Measurements from ENCODE around the gene ARVCF. TPM values are rescaled to one million over a fixed set of nuclear protein-coding genes. Genes with fewer than 3 reads are reported as not detected.
"Not testable (repeated sequence)": the region's sequence is repeated elsewhere in the genome, so short reads cannot be mapped to it uniquely, and the experiment has no call there.

ARVCF gene
- polyA plus RNA-seq, 1 of the 3 experiments (the other 2 are of a cell fraction) = 27.4 TPM

- Histone ChIP-seq H3K36me3 (replicated peaks in 1 of 2; ENCODE audit: control insufficient read depth in 1 of 2, insufficient read depth in 2 of 2, low read length in 1 of 2) (peaks cover 0 to 19% of the 10 kb centered on the region in 2 experiments), H3F3A (replicated peaks; ENCODE audit: insufficient read depth) (peaks cover 9% of the 10 kb centered on the region), H3K4me1 (ENCODE audit: control insufficient read depth in 1 of 2, insufficient read depth in 2 of 2, low read depth in 1 of 2, low read length in 1 of 2) (peaks cover 11 to 22% of the 10 kb centered on the region in 2 experiments; a peak in 3 of 4 replicates), H3K79me2 (ENCODE audit: insufficient read depth) (peaks cover 42% of the 10 kb centered on the region), H3K27ac (ENCODE audit: low read depth in 2 of 2, low read length in 1 of 2) (no peak overlapping the region), H2AFZ (ENCODE audit: low read depth) (no peak overlapping the region), H3K27me3 (ENCODE audit: insufficient read depth) (no peaks in the 10 kb centered on the region), H3K9me3 (no peaks in the 10 kb centered on the region), H4K20me1 (ENCODE audit: insufficient read depth) (no peaks in the 10 kb centered on the region), H3K4me2 (no peak overlapping the region), H3K9ac (no peak overlapping the region), H3K4me3 (ENCODE audit: low read depth in 2 of 2, low read length in 1 of 2) (no peak overlapping the region), H3K9me2 (no peaks in the 10 kb centered on the region)
- DNase-seq = no peak
- POLR2A ChIA-PET = no interaction called here
- CTCF ChIA-PET = interaction anchor here (0.6 to 1.8 kb wide), 2 partner anchors 9 to 28 kb away, joined by 3 to 5 read pairs; no protein-coding TSS in a partner anchor
- TF ChIP-seq IRF3 (IDR thresholded peaks at IDR 0.05; ENCODE audit: low read depth, low read length) = no peak
- no peak for TF ChIP-seq MXI1 (IDR thresholded peaks at IDR 0.05; ENCODE audit: low read depth, low read length)
- TF ChIP-seq GATA2 (CRISPR knock-in tag; IDR thresholded peaks at IDR 0.05) = no peak
- no peak for TF ChIP-seq MAX (IDR thresholded peaks at IDR 0.05; ENCODE audit: low read depth)
- TF ChIP-seq POLR2AphosphoS5 (IDR thresholded peaks at IDR 0.05; ENCODE audit: low read depth, low read length) = no peak
- no peak for TF ChIP-seq CTCF (IDR thresholded peaks at IDR 0.05)
- TF ChIP-seq YY1 (IDR thresholded peaks at IDR 0.05; ENCODE audit: low read depth) = no peak
- TF ChIP-seq SMC3 (IDR thresholded peaks at IDR 0.05; ENCODE audit: low read depth, low read length) = no peak
- no peak for TF ChIP-seq EZH2phosphoT487 (IDR thresholded peaks at IDR 0.05; ENCODE audit: borderline replicate concordance, low read depth)
- 98% methylated on average over 14 of the region's 16 CpGs for WGBS (ENCODE audit: low lambda C conversion rate)
These were observed 78.8 kb downstream of the ARVCF start for GRCh38 chr22:19937616-19938473.

- H3K9me2 ChIP-seq = no peaks in the 10 kb centered on the region
- H3K9me3 ChIP-seq = no peaks in the 10 kb centered on the region
- no peak for TF ChIP-seq FOSL2 (IDR thresholded peaks at IDR 0.05; ENCODE audit: borderline replicate concordance, low read depth)
- CTCF ChIA-PET = interaction anchor here (0.8 to 1.8 kb wide), 3 partner anchors 26 to 206 kb away, joined by 3 to 5 read pairs (median 3); no protein-coding TSS in a partner anchor
- 99% methylated on average over 7 of the region's 7 CpGs for WGBS (ENCODE audit: low lambda C conversion rate)
- H3K36me3 ChIP-seq (replicated peaks in 1 of 2; ENCODE audit: control insufficient read depth in 1 of 2, insufficient read depth in 2 of 2, low read length in 1 of 2) = peaks cover 0 to 19% of the 10 kb centered on the region in 2 experiments
- H4K20me1 ChIP-seq (ENCODE audit: insufficient read depth) = no peaks in the 10 kb centered on the region
- no peak overlapping the region for H3K4me2 ChIP-seq
- peaks cover 7 to 27% of the 10 kb centered on the region in 2 experiments; a peak in 3 of 4 replicates for H3K4me1 ChIP-seq (ENCODE audit: control insufficient read depth in 1 of 2, insufficient read depth in 2 of 2, low read depth in 1 of 2, low read length in 1 of 2)
- H3K4me3 ChIP-seq (ENCODE audit: low read depth in 2 of 2, low read length in 1 of 2) = no peak overlapping the region
- POLR2A ChIA-PET = no interaction called here
- no peak for DNase-seq
- no peaks in the 10 kb centered on the region for H3F3A ChIP-seq (replicated peaks; ENCODE audit: insufficient read depth)
- peaks cover 29% of the 10 kb centered on the region for H3K79me2 ChIP-seq (ENCODE audit: insufficient read depth)
- H3K27ac ChIP-seq (ENCODE audit: low read depth in 2 of 2, low read length in 1 of 2) = no peak overlapping the region
- H3K27me3 ChIP-seq (ENCODE audit: insufficient read depth) = no peaks in the 10 kb centered on the region
- H3K9ac ChIP-seq = no peak overlapping the region
- H2AFZ ChIP-seq (ENCODE audit: low read depth) = no peak overlapping the region
These were observed 80.1 kb downstream of the ARVCF start for GRCh38 chr22:19936513-19936912.

- H3K9me3 ChIP-seq; H3K27ac ChIP-seq (ENCODE audit: low read depth in 2 of 2, low read length in 1 of 2); H3K9me2 ChIP-seq; H3K4me2 ChIP-seq; H3K9ac ChIP-seq; H3K27me3 ChIP-seq (ENCODE audit: insufficient read depth); DNase-seq; POLR2A ChIA-PET; H2AFZ ChIP-seq (ENCODE audit: low read depth); H3F3A ChIP-seq (replicated peaks; ENCODE audit: insufficient read depth); H3K4me3 ChIP-seq (ENCODE audit: low read depth in 2 of 2, low read length in 1 of 2); H4K20me1 ChIP-seq (ENCODE audit: insufficient read depth): not testable (repeated sequence)
- peaks cover 0 to 18% of the 10 kb centered on the region in 2 experiments; a peak in 1 of 4 replicates for H3K4me1 ChIP-seq (ENCODE audit: control insufficient read depth in 1 of 2, insufficient read depth in 2 of 2, low read depth in 1 of 2, low read length in 1 of 2)
- CTCF ChIA-PET = interaction anchor here (0.8 kb wide), 1 partner anchor 205 kb away, joined by 3 read pairs; no protein-coding TSS in a partner anchor
- H3K36me3 ChIP-seq (replicated peaks in 1 of 2; ENCODE audit: control insufficient read depth in 1 of 2, insufficient read depth in 2 of 2, low read length in 1 of 2) = peaks cover 0 to 19% of the 10 kb centered on the region in 2 experiments
- peaks cover 16% of the 10 kb centered on the region; the same call in 1 of the 2 replicates for H3K79me2 ChIP-seq (ENCODE audit: insufficient read depth)
- 98% methylated on average over 11 of the region's 11 CpGs for WGBS (ENCODE audit: low lambda C conversion rate)
These were observed 81.4 kb downstream of the ARVCF start for GRCh38 chr22:19935123-19935718.

Measured in SK-N-SH (cell line).